IPS-NIHi7 (cell line): ENCODE measurements around the gene UBAC2.
"Not testable (repeated sequence)": the region's sequence is repeated elsewhere in the genome, so short reads cannot be mapped to it uniquely, and the experiment has no call there.

Experiments used
- DNase-seq: peaks from one replicate; pipeline ENCODE4 v3.0.0; 2012; ENCODE audit warnings: mixed read lengths; ENCODE audit errors: extremely low spot score

UBAC2 gene

DNA sequence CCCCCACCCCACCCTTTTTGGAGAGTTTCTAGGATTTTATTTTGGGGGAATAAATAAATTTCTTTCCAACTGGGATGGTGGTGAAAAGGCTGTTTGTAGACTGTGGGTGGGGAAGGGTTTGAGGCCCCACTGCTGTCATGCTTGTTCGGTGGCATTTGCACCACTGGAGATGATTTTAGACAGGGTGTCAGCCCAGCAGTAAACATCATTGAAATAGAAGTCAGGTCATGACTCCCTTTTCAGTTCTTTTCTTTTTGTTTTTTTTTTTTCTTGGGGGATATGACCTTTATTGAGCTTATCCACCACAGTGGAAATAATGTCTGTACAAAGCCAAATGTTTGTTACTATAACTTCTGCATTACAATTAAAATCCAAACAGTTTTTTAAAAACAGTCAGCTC lies 14.1 kb downstream of the UBAC2 start:
- no peak for DNase-seq

DNA sequence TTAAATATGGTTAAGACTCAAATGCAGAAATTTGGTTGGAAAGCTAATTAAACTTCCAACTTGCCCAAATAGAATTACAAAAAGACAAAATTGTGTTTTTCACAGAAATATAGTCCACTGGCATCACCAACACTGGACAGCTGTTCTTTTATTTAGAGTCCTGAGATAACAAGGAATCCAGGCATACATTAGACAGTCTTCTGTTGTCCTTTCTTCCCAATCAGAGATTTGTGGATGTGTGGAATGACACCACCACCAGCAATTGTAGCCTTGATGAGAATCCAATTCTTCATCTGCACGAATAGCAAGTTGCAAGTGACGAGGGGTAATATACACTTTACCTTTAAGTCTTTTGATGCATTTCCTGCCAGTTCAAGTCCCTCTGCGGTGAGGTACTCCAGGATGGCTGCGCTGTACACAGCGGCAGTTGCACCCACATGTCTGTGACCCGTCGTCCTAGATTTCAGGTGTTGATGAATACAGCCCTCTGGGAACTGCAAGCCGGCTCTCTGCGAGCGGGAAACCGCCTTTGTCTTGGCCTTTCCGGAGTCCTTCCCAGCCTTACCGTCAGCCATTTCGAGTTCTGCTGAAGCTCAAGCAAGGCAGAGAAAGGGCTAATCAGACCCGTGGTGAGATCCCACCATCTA lies 14.7 kb downstream of the UBAC2 start:
- DNase-seq = no peak

- DNase-seq = no peak
Observed at GRCh38 chr13:99217461-99218110, 16.9 kb downstream of the UBAC2 start.

GRCh38 chr13:99218126-99218525 lies 17.5 kb downstream of the UBAC2 start:
- DNase-seq = no peak

- DNase-seq = no peak
Observed at GRCh38 chr13:99218545-99218944, 17.9 kb downstream of the UBAC2 start.

GRCh38 chr13:99218969-99219368 lies 18.3 kb downstream of the UBAC2 start:
- no peak for DNase-seq

DNA sequence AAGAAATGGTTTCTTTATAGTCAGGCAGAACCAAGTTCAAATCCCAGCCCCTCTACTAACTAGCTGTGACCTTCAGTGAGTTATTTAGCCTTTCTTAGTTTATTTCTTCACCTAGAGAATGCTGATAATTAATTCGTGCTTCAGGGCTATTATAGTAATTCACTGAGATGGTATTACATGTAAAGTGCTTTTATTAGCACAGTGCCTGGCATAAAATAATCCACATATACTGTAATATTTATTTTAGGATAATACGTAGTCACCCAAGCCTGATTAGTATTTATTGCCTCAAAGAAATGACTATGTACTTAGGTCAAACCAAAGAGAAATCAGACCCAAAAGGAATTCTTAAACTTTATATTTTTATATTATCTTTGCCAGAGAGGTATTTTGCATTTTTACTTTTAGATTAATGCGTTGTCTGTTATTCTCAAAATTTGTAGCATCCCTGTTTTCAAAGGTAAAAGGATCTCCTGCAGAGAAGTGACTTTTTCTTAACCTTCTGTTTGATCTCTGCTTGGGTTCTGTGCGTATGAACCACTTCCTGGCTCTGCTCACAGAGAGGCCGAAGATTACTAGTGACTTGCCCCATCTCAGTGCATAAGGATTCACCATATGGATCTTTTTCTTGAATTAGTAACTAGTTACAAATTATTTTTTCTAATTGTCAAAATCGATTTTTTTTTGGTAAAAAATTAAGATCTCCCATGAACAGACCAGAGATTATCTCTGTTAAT lies 19.7 kb downstream of the UBAC2 start:
- no peak for DNase-seq

- DNase-seq = no peak
Observed at GRCh38 chr13:99221567-99222239, 21.0 kb downstream of the UBAC2 start.

DNA sequence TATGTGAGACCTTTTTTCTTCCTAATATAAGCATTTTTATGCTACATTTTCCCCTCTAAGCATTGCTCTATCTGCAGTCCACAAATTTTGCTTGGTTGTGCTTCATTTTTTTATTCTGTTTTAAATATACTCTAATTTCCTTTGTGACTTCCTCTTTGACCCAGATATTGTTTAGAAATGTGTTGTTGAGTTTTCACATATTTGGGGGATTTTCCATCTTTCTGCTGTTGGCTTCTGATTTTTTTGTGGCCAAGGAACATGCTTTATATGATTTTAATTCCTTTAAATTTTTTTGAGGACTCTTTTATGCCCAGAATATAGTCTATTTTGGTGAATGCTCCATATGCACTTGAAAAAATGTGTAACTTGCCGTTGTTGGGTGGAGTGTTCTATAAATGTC lies 22.9 kb downstream of the UBAC2 start:
- no peak for DNase-seq

- no peak for DNase-seq
Observed at GRCh38 chr13:99224021-99224420, 23.4 kb downstream of the UBAC2 start.

- no peak for DNase-seq
Observed at GRCh38 chr13:99225078-99225477, 24.4 kb downstream of the UBAC2 start.

DNA sequence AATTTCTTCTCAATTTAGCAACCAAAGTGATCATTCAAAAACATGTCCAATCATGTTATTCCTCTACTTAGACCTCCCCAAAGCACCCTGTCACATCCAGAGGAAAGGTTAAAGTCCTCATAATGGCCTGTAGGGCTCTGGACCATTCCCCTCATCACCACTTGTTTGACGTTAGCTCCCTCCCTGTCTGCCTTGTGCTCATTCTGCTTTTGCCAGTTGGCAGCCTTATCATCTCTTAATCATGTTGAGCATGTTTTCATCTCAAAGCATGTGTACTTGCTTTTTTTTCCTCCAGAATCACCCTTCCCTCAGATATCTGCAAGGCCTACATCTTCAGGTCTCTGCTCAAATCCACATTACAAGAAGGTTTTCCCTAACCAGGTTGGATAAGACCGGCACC lies 25.9 kb downstream of the UBAC2 start:
- no peak for DNase-seq

- DNase-seq = no peak
Observed at GRCh38 chr13:99227331-99227900, 26.8 kb downstream of the UBAC2 start.

DNA sequence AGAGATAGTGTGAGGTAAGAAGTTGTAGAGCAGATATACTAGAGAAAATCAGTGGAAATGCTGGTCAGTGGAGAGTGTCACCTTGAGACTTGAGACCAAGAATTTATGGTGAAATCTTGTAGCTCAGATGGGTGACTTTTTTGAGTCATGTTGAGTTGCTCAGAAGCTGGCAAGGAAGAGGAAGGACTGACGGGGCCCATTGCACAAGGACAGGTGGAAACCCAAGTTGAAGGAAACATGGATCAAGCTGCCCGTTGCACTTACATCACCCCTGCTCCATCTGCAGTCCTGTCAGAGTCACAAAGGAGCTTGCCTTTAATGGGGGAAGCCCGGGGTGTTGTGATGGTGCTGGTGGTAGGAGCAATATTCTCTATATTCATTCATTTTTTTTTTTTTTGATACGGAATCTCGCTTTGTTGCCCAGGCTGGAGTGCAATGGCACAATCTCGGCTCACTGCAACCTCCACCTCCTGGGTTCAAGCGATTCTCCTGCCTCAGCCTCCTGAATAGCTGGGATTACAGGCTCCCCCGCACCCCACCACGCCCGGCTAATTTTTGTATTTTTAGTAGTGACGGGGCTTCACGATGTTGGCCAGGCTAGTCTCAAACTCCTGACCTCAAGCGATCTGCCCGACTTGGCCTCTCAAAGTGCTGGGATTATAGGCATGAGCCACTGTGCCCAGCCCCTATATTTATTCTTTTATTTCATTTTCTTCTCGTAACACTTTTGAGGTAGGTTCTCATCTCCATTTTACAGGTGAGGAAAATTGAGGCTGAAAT lies 27.4 kb downstream of the UBAC2 start:
- DNase-seq = no peak

DNA sequence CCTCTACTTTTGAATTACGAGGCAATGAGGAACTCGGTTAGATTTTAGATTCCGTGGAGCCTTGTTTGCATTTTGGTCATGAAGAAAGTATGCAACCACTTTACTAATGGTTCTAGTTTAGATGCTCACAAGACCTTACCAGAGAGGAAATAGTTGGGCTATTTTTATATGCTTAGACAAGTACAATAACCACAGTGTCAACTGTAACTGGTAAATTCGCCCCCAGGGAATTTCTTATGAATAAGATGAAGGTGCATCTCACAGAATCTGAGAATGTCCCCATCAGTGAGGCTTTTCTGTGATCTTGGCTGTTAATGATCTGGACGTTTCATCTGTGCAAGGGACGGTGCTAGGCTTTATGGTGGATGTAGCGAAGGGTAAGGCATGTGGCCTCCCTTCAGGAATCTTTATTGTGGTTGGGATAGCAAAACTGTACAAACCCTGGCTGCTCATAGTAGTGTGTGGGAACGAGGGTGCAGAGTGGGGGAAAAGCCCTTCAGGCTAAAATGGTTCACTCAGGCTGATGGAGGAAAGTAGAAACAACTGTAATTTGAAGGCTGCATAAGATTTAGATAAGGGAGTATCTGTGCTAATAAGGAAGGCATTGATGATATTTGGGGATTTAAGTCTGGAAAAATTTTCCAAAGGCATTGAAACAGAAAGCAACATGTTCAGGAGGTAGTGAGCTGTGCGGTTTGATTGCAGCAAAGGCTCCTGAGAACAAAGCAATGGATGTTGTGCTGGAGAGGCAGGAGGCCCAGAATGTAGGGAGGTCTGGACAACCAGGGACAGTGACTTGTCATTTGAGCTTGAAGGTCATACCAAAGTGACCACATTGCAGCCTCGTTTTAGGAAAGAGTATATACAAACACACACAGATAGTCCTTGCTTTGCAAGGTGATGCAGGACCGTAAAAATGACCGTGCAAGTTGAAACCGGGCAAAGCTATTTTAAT lies 28.4 kb downstream of the UBAC2 start:
- no peak for DNase-seq

GRCh38 chr13:99230588-99230987 lies 29.9 kb downstream of the UBAC2 start:
- DNase-seq = not testable (repeated sequence)

DNA sequence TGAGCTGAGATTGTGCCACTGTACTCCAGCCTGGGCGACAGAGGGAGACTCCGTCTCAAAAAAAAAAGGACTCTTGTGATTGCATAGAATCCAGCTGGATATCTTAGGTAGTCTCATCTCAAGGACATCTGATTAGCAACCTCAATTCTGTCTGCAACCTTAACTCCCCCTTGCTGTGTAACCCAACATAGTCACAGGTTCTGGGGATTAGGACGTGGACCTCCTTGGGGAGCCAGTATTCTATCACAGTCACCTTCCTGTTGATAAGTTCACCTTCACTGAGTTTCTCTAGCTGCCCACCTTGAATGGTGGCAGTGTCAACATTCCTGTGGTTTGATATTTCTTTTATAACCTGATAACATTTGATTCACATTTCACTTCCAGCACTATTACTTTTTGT lies 30.3 kb downstream of the UBAC2 start:
- DNase-seq = no peak

- DNase-seq = no peak
Observed at GRCh38 chr13:99231721-99232120, 31.1 kb downstream of the UBAC2 start.

DNA sequence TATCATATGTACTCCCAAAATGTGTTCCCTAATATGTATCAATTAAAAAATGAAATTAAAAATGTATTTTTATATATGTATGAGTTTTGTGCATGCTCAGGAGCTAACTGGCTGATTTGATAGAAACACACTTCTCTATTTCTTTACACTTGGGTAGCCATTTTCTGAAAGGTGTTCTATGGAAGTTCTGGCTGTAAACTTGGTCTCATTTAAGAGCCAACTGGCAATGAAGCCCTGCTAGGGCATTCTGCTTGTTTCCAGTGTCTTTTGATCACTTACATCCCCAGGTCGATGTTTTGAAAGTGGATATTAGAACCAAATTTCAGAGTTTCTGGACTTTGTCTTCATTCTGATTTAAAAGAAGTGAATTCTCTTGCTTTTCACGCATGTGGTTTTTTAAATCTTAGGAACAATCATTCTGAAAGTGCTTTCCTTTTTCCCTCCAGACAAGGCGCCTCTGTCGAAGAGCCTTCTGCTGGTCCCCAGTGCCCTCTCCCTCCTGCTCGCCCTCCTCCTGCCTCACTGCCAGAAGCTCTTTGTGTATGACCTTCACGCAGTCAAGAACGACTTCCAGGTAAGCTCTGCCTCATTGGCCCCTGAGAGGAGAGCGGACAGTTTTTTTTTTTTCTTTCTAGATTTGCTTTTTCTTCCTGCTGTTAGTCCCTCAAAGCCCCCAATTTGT lies 37.5 kb downstream of the UBAC2 start:
- no peak for DNase-seq

- DNase-seq = no peak
Observed at GRCh38 chr13:99246100-99246499, 45.4 kb downstream of the UBAC2 start.
